GM19025 (cell line): ENCODE measurements around the gene ALDH16A1.

ENCODE experiments used
- ATAC-seq: cut with Tn5 transposase; IDR thresholded peaks from one replicate; pipeline ENCODE4 v1.9.1; 2021; ENCODE audit warnings: mild to moderate bottlenecking, low read depth, moderate library complexity; ENCODE audit not compliant: unreplicated experiment

Gene ALDH16A1

DNA sequence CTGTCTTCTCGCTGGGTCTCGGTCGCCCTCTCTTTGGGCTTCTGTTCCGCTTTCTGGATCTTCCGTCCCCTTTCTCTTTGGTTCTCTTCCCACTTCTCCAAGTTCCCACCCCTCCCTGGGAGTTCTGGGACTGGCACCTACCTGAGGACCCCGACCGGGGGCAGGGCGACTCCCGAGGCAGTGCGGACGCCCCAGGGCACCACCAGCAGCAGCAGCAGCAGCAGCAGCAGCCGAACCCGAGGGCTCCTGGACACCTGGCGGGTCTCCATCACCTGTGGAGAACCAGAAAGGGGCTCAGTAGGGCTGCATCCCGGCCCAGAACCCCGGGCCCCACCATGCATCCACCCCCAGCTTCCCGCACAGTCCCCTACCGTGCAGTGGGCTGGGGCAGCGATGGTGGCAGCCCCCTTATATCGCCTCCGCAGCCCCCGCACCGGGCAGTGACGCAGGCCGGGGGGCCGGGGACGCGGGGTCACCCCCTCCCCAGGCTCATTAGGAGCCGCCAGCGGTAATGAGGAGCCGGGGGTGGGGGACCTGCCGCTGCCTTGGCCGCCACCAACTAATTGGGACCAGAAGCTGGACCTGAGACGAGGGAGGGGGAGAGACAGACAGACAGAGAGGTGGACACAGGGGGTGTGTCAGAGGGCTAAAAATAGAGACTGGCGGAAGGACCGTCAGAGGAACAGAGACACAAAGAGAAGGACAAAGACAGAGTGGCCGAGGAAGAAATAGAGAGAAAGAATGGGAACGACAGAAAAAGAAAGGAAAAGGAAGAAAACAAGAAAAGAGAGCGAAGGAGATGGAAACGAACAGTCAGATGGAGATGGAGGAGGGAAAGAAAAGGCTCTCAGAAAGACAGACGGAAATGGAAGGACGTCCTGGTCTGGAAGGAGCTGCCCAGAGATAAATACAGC, 29.7 kb upstream of the ALDH16A1 start, which contains the start of gene PTH2:
PTH2 (minus strand) TSS at position 371 of the 914 bp plus-strand sequence; CDS start at position 269, 102 bp downstream.
- ATAC-seq = no peak

DNA sequence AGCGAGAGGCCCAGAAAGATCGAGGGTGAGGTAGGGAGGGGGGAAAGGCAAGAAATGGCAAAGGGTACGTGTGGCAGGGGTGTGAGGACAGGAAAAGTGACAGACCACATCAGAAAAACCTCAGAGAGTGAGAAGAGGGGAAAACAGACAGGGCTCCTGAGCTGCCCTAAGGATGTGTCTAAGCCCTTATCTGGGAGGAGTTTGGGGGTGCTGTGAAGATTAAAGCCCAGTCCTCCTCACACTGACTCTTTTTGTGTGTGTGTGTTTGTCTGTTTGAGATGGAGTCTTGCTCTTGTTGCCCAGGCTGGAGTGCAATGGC, 29.1 kb upstream of the ALDH16A1 start:
- no peak for ATAC-seq

DNA sequence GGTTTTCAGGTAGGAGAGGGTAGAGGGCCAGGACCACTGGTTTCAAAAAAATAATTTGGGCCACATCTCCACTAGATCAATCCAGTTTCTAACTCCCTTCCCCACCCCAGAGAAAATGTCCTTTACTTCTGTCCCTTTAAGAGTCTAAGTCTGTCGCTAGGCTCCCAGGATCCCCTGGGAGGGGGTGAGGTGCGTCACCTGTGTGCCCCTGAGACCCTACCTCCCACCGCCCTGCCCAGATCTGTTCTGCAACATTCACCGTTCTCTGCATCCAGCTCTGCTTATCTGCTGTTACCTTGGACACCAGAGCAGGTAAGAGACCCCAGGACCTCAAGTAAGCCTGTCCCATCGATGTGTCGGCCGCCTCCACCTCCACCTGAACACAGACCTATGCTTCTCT, 27.8 kb upstream of the ALDH16A1 start, which contains the start of gene GFY:
GFY (plus strand) TSS at position 211 of the 400 bp plus-strand sequence. CDS start 1,043 bp downstream, outside the sequence.
- ATAC-seq = no peak

DNA sequence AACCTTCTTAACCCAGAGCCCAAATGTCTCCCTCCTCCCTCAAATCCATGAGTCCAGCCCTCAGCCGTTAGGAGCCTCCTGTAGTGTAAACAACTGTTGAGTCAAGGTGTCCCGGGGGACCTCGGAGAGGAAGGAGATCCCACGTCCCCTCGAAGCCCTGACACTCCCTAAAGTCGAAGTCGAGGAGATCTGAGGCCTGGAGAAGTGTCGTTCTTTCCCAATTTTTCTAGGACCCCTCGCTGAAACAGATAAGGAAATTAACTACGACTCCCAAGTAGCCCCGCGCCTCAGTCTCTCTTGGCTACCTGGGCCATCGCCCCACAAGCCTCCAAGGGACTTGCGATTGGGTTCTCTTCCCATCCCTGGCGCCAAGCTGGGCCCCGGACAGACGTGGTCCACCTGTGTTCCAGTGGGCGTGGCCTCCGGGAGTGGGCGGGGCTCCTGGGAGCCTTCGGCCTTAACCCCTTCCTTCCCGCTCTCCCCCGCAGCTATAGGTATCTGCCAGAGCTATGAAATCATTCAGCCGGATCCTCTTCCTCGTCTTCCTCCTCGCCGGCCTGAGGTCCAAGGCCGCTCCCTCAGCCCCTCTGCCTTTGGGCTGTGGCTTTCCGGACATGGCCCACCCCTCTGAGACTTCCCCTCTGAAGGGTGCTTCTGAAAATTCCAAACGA, 27.0 kb upstream of the ALDH16A1 start:
- ATAC-seq = no peak

DNA sequence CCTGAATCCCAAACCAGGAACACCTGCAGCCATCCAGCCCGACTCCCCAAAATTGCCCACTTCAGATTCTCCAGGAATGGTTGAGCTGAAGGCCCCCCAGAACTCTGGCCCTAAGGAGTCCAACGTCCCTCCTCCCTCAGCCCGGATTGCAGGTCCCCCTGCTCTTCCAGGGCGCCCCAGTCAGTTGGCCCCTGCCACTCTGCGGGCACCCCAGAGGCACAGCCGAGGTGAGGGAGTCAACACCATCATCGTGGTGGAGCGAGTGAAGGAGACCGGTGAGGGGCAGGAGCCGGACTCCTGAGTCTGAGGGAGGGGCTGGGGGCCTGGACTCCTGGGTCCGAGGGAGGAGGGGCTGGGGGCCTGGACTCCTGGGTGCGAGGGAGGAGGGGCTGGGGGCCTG, 25.7 kb upstream of the ALDH16A1 start:
- ATAC-seq = no peak

DNA sequence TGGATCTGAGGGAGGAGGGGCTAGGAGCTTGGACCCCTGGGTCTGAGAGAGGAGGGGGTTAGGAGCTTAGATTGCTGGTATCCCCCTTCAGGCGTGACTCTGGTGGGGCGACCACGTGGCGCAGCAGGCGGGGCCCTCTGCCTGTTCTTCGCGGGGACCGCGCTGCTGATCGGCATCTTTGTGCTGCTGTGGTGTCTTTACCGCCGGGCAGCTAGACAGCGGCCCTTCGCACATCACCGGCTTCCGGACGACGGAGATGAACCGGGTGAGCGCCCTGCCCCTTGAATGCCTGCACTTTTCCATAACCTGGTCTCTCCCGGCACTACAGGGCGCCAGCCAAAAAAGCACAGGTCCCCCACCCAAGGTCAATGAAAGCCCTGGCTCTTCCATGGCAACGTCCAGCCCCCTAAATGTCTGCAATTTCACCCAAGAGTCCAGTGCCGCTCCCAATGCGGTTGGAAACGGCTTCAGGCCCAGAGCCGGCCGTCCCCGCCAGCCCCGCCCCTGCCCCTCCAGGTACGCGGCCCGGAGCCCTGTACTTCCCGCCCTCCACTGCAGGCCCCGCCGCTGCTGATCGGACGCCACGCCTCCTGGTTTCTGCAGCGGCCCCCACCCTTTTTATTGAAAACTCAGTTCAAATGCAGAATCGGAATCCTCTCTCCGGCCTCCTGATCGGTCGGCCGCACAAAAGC, 25.0 kb upstream of the ALDH16A1 start:
- ATAC-seq = no peak

DNA sequence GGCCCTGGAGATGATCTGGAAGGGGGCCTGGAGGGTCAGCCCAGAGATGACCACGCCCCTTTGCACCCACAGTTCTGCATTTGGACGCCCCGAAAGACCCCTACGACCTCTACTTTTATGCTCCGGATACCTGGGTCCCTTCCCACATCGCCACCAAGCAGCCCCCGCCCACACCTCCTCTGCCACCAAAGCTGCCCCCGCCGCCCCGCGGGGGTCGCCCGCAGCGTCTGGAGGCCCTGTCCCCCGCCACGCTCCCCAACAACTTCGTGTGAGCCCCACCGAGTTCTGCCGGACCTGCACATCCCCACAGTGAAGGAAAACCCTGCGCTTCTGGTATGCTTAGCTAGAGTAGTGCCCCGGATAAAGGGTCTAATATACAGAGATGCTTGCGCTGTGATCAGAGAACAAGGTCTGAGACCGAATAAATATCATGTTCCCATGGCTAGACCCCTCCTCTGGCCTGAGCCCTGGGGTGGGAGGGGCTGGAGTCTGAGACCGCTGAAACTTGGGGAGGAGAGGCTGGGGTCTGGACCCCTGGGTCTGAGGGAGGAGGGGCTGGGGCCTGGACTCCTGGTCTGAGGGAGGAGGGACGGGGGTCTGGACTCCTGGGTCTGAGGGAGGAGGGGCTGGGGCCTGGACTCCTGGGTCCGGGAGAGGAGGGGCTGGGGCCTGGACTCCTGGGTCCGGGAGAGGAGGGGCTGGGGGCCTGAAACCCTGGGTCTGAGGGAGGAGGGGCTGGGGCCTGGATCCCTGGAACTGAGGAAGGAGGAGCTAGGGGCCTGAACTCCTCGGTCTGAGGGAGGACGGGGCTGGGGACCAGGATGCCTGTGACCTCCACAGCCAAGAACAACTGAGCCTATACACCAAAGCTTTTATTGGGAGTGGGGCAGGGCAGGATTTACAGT, 24.2 kb upstream of the ALDH16A1 start:
- no peak for ATAC-seq

DNA sequence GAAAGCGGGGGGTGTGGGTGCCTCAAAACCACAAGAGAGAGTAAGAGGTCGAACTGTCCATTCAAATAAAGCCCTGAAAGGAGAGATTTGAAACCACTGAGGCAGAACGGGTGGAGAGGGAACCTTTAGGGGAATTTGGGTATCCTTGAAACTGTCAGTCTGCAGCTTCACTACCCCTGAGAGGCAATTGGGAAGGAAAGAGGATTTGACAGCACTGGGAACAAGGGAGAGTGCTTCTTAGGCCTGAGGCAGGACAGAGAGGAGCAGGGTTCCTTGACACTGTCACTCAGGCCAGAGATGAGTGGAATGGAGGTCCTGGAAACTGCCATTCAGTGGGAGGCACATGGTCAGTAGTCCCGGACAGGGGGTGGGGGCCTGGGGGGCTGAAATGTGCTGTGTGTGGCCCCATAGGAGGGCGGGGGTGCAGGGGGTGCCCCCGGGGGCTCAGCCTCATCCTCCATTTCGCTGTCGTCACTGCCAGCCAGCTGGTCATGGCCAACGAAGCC, 22.8 kb upstream of the ALDH16A1 start:
- no peak for ATAC-seq

DNA sequence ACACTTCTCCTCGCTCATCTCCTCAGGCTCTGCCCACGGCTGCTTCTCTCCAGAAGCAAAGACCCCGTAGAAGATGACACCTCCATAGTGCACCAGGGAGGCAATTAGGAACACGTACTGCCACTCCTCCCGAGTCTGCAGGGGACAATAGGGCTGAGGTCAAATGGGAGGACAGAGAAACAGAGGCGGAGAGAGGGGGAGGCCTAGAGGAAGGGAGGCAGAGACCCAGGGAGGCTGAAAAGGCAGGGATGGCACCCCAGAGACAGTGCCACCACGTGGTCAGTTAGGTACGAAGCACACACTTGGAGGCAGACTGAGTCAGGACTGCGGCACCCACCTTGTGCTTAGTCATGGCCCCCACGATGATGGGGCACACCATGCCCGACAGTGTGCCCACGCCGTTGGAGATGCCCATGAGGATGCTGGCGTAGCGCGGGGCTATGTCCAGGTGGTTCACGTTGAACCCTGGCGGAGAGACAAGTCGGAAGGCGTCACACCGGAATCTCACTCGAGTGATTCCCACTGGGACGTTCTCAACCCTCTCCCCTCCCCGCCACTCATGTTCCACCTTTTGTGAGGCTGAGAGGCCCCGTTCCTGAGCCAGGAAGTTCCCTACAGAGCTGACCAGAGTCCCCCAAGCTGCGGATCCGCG, 22.2 kb upstream of the ALDH16A1 start:
- ATAC-seq = no peak

DNA sequence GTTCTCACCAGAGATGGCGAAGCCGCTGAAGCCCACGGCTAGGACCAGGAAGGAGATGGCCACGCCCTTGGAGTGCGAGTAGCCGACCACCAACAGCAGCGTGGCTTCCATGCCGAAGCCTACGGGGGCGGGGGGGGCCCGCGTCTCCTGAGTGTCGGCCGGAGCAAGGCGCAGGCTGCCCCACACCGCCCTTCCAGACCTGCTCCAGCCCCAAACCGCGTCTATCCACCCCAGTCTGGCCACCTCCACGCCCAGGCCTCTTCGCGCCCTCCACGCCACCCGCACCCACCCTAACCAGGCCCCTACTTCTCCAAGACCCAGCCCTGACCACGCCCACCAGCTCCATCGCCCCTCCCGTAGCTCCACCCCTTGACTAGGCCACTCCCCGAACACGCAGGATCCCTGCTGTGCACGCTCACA, 21.7 kb upstream of the ALDH16A1 start:
- ATAC-seq = no peak

DNA sequence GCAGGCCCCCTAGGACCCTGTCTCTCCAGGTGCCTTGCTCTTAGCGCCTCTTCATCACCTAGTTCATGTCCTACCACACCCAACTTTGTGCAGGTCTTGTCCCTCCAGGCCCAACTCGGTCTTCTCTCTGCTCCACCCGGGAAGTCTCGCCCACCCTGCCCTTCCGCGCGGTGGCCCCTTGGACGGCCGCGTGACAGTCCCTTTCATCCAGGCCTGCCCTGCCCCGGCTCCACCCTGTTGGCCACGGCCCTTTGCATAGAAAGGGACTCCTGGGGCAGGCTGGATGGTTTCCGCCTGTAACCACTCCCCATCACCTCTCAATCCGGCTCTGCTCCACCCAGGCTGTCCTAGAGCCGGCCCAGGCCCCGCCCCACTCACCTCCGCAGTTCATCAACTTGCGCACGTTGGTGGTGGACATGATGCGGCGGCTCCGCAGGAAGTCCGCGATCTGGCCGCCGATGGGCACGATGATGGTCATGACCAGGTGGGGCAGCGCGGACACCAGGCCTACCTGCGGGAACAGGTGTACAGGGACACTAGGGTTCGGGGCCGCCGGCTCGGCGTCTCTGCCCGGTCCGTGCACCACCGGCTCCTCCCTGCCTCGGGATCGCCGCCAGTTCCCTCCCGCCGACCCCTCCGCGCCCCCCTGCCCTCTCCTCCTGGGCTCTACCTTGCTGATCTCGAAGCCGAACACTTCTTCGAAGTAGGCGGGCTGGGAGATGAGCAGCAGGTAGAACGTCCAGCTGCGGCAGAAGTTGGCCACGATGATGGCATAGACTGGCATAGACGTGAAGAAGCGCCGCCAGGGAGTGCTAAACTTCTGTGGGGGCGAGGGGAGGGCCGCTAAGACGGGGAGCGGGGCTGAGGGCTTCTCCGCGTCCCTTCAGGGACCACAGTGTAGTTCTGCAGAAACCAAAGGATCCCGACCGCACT, 20.6 kb upstream of the ALDH16A1 start:
- ATAC-seq = no peak

DNA sequence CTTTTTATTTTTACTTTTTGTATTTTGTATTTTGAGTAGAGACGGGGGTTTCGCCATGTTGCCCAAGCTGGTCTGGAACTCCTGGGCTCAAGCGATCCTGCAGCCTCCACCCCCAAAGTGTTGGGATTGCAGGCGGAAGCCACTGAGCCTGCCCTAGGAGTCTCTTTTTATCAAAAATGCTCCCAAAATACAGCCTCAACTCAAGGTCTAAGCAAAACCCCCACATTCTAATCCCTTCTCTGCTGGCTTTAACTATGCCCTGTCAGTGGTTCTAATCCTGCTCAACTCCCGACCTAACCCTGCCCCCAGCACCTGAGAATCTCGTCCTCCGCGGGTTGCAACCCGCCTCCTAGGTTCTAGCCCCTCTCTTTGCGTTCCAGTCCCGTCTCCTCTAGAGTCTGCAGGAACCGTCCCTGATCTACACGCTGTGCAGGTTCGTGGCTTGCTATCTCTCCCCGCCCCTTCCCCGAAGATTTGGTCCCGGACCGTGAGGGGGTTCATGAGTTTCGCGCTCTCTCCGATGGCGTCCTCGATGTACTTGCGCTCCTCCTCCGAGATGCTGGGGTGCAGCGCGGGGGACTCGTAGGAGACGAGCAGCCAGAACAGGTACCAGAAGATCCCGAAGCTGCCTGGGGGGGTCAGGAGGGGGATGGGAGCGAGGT, 19.7 kb upstream of the ALDH16A1 start:
- ATAC-seq = no peak

DNA sequence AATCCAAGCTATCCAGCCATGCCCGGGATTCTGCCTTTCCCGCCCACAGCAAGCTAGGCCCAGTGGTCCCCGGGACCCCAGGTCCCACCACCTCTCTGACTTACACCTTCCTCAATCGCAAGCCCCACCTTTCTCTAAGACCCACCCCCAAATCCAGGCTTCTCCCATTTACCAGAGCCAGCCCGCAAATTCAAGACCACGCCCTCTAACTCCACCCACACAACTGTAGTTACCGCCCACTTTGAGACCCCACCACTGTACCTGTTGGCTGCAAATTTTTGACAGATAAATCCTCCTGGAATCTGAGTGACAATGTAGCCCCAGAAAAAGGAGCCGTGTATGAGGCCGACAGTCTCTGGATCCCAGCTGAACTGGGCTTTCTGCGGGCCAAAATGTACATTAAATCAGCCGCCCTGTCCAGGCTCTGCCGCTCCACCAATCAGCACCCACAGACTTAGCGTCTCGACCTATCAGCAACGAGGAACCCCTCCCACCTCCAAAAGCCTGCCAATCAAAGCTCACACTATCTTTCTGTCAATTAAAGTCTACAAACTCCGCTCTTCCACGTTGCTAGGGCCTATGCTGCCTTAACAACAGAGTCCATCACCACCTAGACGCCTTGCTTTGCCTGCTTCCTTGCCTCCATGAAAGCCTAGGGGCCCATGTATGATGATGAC, 18.0 kb upstream of the ALDH16A1 start:
- ATAC-seq = no peak

DNA sequence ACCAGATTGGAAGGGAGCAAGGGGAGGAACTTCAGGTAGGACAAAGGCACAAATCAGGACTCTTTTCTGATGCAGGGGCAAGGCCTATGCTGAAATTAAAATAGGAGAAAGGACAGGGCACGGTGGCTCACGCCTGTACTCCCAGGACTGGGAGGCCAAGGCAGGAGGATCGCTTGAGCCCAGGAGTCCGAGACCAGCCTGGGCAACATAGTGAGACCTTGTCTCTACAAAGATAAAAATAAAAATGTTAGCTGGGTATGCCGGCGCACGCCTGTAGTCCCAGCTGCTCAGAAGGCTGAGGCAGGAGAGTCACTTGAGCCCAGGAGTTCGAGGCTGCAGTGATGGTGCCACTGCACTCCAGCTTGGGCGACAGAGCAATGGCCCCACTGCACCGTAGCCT, 17.4 kb upstream of the ALDH16A1 start:
- ATAC-seq = no peak

DNA sequence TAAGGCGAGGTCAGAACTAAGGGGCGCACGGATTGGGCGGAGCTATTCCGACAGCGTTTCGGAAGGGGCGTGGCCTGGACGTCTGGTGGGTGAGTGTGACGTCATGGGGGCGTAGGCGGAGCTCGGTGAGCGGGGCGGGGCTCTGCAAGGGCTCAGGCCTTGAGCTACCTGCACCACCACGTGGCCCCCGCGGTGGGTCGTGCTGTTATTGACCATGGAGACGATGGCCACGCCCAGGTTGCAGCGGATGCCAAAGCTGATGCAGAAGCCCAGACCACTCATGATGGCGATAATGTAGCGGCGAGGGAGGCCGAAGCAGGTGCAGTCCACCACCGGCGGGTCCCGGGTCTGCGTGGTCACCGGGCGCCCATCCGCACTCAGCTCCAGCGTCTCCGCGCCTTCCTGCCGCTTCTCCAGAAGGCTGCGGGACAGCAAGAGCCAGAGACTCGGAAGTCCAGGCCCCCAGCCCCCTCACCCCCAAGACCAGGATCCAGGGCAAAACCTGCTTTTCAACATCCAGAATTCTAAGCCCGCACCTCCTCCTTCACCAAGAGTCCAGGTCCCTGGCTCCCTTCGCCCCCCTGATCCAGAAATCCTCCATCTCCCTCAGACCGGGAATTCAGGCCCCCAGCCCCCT, 16.5 kb upstream of the ALDH16A1 start:
- ATAC-seq = no peak

DNA sequence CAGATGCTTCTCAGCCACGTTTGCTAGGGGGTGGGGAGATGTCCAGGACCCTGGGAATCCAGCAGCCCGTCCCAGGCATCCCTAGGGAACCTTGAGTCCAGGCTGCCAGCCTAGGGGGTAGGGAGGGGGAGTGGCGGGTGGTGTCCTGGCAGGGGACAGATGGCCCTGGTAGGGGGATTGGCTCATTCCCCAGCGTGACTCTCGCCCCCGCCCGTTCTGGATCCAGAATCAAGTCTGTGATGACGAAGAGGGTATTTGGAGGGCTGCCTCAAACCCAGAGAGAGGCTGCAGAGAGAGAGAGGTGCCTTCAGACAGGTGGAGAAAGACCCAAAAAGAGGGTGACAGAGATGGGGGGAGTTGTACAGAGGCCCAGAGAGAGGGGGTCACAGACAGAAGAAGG, 15.8 kb upstream of the ALDH16A1 start:
- ATAC-seq = no peak

DNA sequence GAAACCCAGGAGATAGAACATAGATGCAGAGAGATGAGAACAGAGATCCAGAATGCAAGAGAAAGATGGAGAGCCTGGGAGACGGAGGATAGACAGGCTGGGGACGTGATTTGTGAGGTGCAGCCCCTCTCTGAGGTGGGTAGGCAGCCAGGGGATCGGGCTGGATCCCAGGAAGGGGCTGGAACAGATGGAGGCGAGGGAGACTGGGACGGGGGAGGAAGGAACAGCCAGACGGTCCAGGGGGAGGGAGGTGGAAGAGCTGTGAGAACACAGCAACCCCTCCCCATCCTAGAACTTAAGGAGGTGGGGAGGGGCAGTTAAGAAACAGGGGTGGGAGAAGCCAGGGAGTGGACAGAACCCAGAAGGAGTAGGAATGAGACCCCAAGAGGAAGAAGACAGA, 14.8 kb upstream of the ALDH16A1 start:
- ATAC-seq = no peak
